ENCODE measurements around the gene BFSP2.
"Not testable (repeated sequence)": the region's sequence is repeated elsewhere in the genome, so short reads cannot be mapped to it uniquely, and the experiment has no call there.

Gene BFSP2

GRCh38 chr3:133479401-133479800, 79.5 kb downstream of the BFSP2 start:
- H3K4me1 ChIP-seq (ENCODE audit: control insufficient read depth, insufficient read depth, low read length) = peaks cover 8% of the 10 kb centered on the region
- H3K27ac ChIP-seq (ENCODE audit: low read length) = no peak overlapping the region
- no peak overlapping the region for H3K9ac ChIP-seq (ENCODE audit: low read length in 2 of 2)
- no peak overlapping the region for H3K4me3 ChIP-seq (ENCODE audit: low read length in 2 of 2)
- H3K27me3 ChIP-seq (ENCODE audit: control insufficient read depth in 1 of 2, insufficient read depth in 2 of 2, low read length in 2 of 2) = no peaks in the 10 kb centered on the region
- H3K9me3 ChIP-seq (ENCODE audit: control insufficient read depth in 2 of 2, low read length in 2 of 2) = no peaks in the 10 kb centered on the region
- no peaks in the 10 kb centered on the region for H3K36me3 ChIP-seq (ENCODE audit: control insufficient read depth in 2 of 2, insufficient read depth in 2 of 2, low read length in 2 of 2)

DNA sequence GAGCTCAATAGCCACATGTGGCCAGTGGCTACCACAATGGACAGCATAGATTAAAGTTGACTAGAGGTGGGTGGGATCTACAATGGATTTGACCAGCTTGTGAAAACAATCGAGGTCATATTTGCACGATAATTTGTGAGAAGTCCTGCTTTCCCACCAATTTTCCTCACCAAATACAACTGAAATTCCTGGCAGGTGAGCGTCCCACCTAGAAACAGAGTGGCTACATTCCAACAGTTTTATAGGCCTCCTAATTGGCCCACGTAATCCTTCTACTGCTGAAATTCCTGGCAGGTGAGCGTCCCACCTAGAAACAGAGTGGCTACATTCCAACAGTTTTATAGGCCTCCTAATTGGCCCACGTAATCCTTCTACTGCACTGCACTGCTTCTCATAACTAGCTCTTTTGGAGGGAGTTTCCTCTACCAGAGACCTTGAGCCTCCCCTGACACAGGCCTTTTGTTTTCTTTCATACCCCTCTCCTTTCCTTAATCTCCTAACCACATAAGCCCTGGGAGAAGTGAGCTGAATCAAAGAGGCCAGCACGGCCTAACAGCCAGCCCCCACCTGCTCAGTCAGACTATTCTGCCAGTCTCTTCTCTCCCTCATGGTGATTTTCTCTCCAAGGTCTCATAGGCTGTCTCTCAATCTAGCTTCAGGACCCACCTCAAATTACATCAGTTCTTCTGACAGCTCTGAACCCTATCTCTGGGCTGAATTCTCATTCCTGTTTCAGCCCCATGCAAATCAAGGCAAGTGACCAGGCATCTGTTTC, 80.2 kb downstream of the BFSP2 start:
- no peaks in the 10 kb centered on the region for H3K27me3 ChIP-seq (ENCODE audit: control insufficient read depth in 1 of 2, insufficient read depth in 2 of 2, low read length in 2 of 2)
- no peak overlapping the region for H3K9ac ChIP-seq (ENCODE audit: low read length in 2 of 2)
- H3K36me3 ChIP-seq (ENCODE audit: control insufficient read depth in 2 of 2, insufficient read depth in 2 of 2, low read length in 2 of 2) = no peaks in the 10 kb centered on the region
- peaks cover 2% of the 10 kb centered on the region for H3K4me1 ChIP-seq (ENCODE audit: control insufficient read depth, insufficient read depth, low read length)
- H3K9me3 ChIP-seq (ENCODE audit: control insufficient read depth in 2 of 2, low read length in 2 of 2) = no peaks in the 10 kb centered on the region
- no peak overlapping the region for H3K4me3 ChIP-seq (ENCODE audit: low read length in 2 of 2)
- no peak overlapping the region for H3K27ac ChIP-seq (ENCODE audit: low read length)

DNA sequence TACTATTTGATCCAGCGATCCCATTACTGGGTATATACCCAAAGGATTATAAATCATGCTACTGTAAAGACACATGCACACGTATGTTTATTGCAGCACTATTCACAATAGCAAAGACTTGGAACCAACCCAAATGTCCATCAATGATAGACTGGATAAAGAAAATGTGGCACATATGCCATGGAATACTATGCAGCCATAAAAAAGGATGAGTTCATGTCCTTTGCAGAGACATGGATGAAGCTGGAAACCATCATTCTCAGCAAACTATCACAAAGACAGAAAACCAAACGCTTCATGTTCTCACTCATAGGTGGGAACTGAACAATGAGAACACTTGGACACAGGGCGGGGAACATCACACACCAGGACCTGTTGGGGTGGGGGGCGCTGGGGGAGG, 82.6 kb downstream of the BFSP2 start:
- H3K4me1 ChIP-seq (ENCODE audit: control insufficient read depth, insufficient read depth, low read length); H3K4me3 ChIP-seq (ENCODE audit: low read length in 2 of 2); H3K36me3 ChIP-seq (ENCODE audit: control insufficient read depth in 2 of 2, insufficient read depth in 2 of 2, low read length in 2 of 2); H3K27ac ChIP-seq (ENCODE audit: low read length); H3K9me3 ChIP-seq (ENCODE audit: control insufficient read depth in 2 of 2, low read length in 2 of 2); H3K9ac ChIP-seq (ENCODE audit: low read length in 2 of 2); H3K27me3 ChIP-seq (ENCODE audit: control insufficient read depth in 1 of 2, insufficient read depth in 2 of 2, low read length in 2 of 2): not testable (repeated sequence)

- H3K9me3 ChIP-seq (ENCODE audit: control insufficient read depth in 2 of 2, low read length in 2 of 2) = peaks cover 0 to 3% of the 10 kb centered on the region in 2 donors
- no peak overlapping the region for H3K27ac ChIP-seq (ENCODE audit: low read length)
- no peak overlapping the region for H3K9ac ChIP-seq (ENCODE audit: low read length in 2 of 2)
- no peaks in the 10 kb centered on the region for H3K4me1 ChIP-seq (ENCODE audit: control insufficient read depth, insufficient read depth, low read length)
- H3K27me3 ChIP-seq (ENCODE audit: control insufficient read depth in 1 of 2, insufficient read depth in 2 of 2, low read length in 2 of 2) = no peaks in the 10 kb centered on the region
- no peak overlapping the region for H3K4me3 ChIP-seq (ENCODE audit: low read length in 2 of 2)
- no peaks in the 10 kb centered on the region for H3K36me3 ChIP-seq (ENCODE audit: control insufficient read depth in 2 of 2, insufficient read depth in 2 of 2, low read length in 2 of 2)
These were observed 86.8 kb downstream of the BFSP2 start for GRCh38 chr3:133486658-133487057.

- no peak overlapping the region for H3K27ac ChIP-seq (ENCODE audit: low read length)
- no peaks in the 10 kb centered on the region for H3K27me3 ChIP-seq (ENCODE audit: control insufficient read depth in 1 of 2, insufficient read depth in 2 of 2, low read length in 2 of 2)
- peaks cover 0 to 3% of the 10 kb centered on the region in 2 donors for H3K9me3 ChIP-seq (ENCODE audit: control insufficient read depth in 2 of 2, low read length in 2 of 2)
- H3K4me1 ChIP-seq (ENCODE audit: control insufficient read depth, insufficient read depth, low read length) = no peaks in the 10 kb centered on the region
- H3K36me3 ChIP-seq (ENCODE audit: control insufficient read depth in 2 of 2, insufficient read depth in 2 of 2, low read length in 2 of 2) = no peaks in the 10 kb centered on the region
- H3K9ac ChIP-seq (ENCODE audit: low read length in 2 of 2) = no peak overlapping the region
- no peak overlapping the region for H3K4me3 ChIP-seq (ENCODE audit: low read length in 2 of 2)
These were observed 87.3 kb downstream of the BFSP2 start for GRCh38 chr3:133487204-133487603.

- Histone ChIP-seq H3K9ac (ENCODE audit: low read length in 2 of 2) (no peak overlapping the region), H3K4me3 (ENCODE audit: low read length in 2 of 2) (no peak overlapping the region), H3K27ac (ENCODE audit: low read length) (no peak overlapping the region), H3K9me3 (ENCODE audit: control insufficient read depth in 2 of 2, low read length in 2 of 2) (peaks cover 0 to 3% of the 10 kb centered on the region in 2 donors), H3K4me1 (ENCODE audit: control insufficient read depth, insufficient read depth, low read length) (no peaks in the 10 kb centered on the region), H3K36me3 (ENCODE audit: control insufficient read depth in 2 of 2, insufficient read depth in 2 of 2, low read length in 2 of 2) (no peaks in the 10 kb centered on the region), H3K27me3 (ENCODE audit: control insufficient read depth in 1 of 2, insufficient read depth in 2 of 2, low read length in 2 of 2) (no peaks in the 10 kb centered on the region)
These were observed 88.2 kb downstream of the BFSP2 start for GRCh38 chr3:133487920-133488540.

GRCh38 chr3:133488785-133489367, 89.0 kb downstream of the BFSP2 start:
- no peaks in the 10 kb centered on the region for H3K36me3 ChIP-seq (ENCODE audit: control insufficient read depth in 2 of 2, insufficient read depth in 2 of 2, low read length in 2 of 2)
- no peak overlapping the region for H3K9ac ChIP-seq (ENCODE audit: low read length in 2 of 2)
- H3K27me3 ChIP-seq (ENCODE audit: control insufficient read depth in 1 of 2, insufficient read depth in 2 of 2, low read length in 2 of 2) = no peaks in the 10 kb centered on the region
- no peaks in the 10 kb centered on the region for H3K4me1 ChIP-seq (ENCODE audit: control insufficient read depth, insufficient read depth, low read length)
- no peak overlapping the region for H3K27ac ChIP-seq (ENCODE audit: low read length)
- no peak overlapping the region for H3K4me3 ChIP-seq (ENCODE audit: low read length in 2 of 2)
- H3K9me3 ChIP-seq (ENCODE audit: control insufficient read depth in 2 of 2, low read length in 2 of 2) = peaks cover 0 to 3% of the 10 kb centered on the region in 2 donors

- H3K36me3 ChIP-seq (ENCODE audit: control insufficient read depth in 2 of 2, insufficient read depth in 2 of 2, low read length in 2 of 2) = no peaks in the 10 kb centered on the region
- H3K4me1 ChIP-seq (ENCODE audit: control insufficient read depth, insufficient read depth, low read length) = no peaks in the 10 kb centered on the region
- H3K9ac ChIP-seq (ENCODE audit: low read length in 2 of 2) = no peak overlapping the region
- H3K27me3 ChIP-seq (ENCODE audit: control insufficient read depth in 1 of 2, insufficient read depth in 2 of 2, low read length in 2 of 2) = no peaks in the 10 kb centered on the region
- H3K9me3 ChIP-seq (ENCODE audit: control insufficient read depth in 2 of 2, low read length in 2 of 2) = peaks cover 0 to 3% of the 10 kb centered on the region in 2 donors
- no peak overlapping the region for H3K27ac ChIP-seq (ENCODE audit: low read length)
- no peak overlapping the region for H3K4me3 ChIP-seq (ENCODE audit: low read length in 2 of 2)
These were observed 89.7 kb downstream of the BFSP2 start for GRCh38 chr3:133489466-133490085.

DNA sequence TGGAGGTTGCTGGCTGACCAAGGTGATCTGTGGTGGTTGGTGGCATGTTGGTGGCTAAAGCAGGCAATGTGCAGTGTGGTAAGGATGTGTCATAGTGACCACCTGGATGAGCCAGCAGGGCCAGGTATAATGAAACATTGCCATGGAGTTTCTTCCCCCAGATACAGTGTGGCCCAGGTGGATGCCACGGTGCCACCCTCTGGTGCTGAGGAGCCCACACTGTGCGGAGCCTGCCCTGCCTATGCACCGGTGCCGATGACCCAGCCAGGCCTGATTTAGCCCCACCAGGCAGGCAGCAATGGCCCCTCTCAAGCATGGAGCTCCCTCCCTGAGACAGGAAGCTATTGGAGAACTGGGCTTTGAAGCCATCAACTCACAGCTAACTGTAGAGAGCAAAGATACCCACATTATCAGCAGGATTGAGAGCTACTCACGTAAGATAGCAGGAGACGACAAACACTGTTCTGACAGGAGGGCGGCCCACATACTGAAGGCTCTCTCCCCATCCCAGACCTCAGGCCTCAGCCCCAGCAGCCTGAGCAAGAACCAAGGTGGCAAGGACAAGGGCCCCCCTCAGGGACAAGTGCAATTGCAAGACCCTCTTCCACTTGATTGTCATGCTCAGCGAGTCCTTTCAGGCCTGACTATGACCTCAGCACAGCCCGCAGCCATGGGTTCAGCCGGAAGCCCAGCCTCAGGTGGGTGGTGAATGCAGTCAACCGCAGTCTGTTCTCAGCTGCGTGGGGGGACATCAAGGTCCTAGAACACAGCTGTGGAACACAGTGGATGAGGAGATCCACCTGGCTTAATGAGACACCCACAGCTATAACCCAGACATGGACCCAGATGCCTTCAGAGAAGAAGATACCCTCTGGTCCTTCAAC, 90.9 kb downstream of the BFSP2 start:
- H3K36me3 ChIP-seq (ENCODE audit: control insufficient read depth in 2 of 2, insufficient read depth in 2 of 2, low read length in 2 of 2) = no peaks in the 10 kb centered on the region
- H3K4me1 ChIP-seq (ENCODE audit: control insufficient read depth, insufficient read depth, low read length) = no peaks in the 10 kb centered on the region
- peaks cover 0 to 3% of the 10 kb centered on the region in 2 donors for H3K9me3 ChIP-seq (ENCODE audit: control insufficient read depth in 2 of 2, low read length in 2 of 2)
- H3K4me3 ChIP-seq (ENCODE audit: low read length in 2 of 2) = no peak overlapping the region
- no peak overlapping the region for H3K27ac ChIP-seq (ENCODE audit: low read length)
- no peaks in the 10 kb centered on the region for H3K27me3 ChIP-seq (ENCODE audit: control insufficient read depth in 1 of 2, insufficient read depth in 2 of 2, low read length in 2 of 2)
- no peak overlapping the region for H3K9ac ChIP-seq (ENCODE audit: low read length in 2 of 2)

DNA sequence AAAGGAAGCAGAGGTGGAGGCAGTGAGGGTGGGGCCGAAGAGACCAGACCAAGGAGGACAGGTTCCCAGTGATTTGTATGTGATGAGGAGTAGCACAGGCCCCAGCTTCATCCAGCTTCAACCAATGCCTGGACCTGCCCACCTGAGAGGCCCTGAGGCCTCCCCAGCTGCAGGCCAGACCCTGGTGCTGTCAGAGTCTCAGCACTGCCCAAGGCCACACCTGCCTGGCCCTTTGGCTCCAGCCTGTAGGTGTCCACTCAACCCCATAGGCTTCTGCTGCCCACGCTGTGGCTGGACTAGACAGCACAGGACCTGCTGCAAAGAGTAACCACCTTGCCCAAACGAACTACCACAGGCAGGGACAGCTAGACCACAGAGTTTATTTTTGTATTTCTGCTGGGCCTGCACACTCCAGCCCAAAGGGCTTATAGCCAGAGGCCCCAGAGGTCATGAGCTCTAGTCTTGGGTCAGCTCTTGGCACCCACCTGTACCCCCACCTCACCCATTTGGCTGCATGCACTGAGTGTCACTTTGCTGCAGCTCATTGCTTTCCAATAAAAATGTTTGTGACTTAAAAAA, 91.7 kb downstream of the BFSP2 start:
- Histone ChIP-seq H3K4me1 (ENCODE audit: control insufficient read depth, insufficient read depth, low read length) (no peaks in the 10 kb centered on the region), H3K27ac (ENCODE audit: low read length) (no peak overlapping the region), H3K36me3 (ENCODE audit: control insufficient read depth in 2 of 2, insufficient read depth in 2 of 2, low read length in 2 of 2) (no peaks in the 10 kb centered on the region), H3K27me3 (ENCODE audit: control insufficient read depth in 1 of 2, insufficient read depth in 2 of 2, low read length in 2 of 2) (no peaks in the 10 kb centered on the region), H3K4me3 (ENCODE audit: low read length in 2 of 2) (no peak overlapping the region), H3K9ac (ENCODE audit: low read length in 2 of 2) (no peak overlapping the region), H3K9me3 (ENCODE audit: control insufficient read depth in 2 of 2, low read length in 2 of 2) (peaks cover 0 to 3% of the 10 kb centered on the region in 2 donors)

Data from stomach smooth muscle (tissue), 2 donors.